Left renal cortex interstitium (tissue), 4 donors: ENCODE measurements around the gene MGAT4A. TPM values are rescaled to one million over a fixed set of nuclear protein-coding genes. Genes with fewer than 3 reads are reported as not detected.

Experiments used
- DNase-seq, 4 donors: peaks; one replicate each; pipeline ENCODE4 v3.0.0-alpha.2; 2013; ENCODE audit warnings: low read depth in 4 of 4, low spot score in 2 of 4, missing footprints in 1 of 4
- polyA plus RNA-seq, 4 donors: library from polyadenylated mRNA; unstranded; fragments of 120-200 nt; gene quantifications; one replicate each; pipeline ENCODE4 v1.2.1, GENCODE V29; 2013; ENCODE audit not compliant: insufficient read length in 4 of 4

Gene MGAT4A
- polyA plus RNA-seq, 4 donors: 23.1 to 35.9 (median 29.2) TPM

DNA sequence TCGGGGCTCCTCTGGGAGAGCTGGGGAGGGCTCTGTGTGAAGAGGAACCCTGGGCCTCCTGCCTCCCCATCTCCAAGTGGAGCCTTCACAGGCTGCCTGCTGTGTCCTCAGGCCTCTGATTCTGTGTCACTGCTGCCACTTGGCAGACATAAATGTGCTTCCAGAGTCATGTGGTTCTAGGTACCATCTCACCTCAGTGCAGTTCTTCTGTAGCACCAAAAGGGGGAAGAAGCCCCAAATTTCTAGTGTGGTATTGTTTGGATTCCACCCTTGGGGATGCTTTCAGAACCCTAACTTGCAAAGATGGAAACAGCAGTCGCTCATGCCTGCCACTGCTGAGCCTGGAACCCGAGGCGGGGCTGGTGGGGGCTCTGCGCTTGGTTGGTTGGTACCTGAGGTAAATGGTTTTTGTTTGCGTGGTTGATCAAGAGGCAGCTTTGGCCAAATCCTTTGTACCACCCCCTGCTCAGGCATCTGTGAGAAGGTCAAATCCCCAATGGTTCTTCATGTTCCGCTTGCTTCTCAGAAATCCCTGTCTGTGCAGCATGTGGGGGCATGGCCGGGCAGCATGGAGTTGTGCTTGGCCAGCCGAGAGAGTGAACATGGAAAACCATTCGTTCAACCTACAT is 150.2 kb downstream of the MGAT4A start:
- no peak for DNase-seq

GRCh38 chr2:98579926-98580325 is 151.0 kb downstream of the MGAT4A start:
- no peak for DNase-seq

GRCh38 chr2:98578231-98578630 is 152.7 kb downstream of the MGAT4A start:
- DNase-seq: no peak

DNA sequence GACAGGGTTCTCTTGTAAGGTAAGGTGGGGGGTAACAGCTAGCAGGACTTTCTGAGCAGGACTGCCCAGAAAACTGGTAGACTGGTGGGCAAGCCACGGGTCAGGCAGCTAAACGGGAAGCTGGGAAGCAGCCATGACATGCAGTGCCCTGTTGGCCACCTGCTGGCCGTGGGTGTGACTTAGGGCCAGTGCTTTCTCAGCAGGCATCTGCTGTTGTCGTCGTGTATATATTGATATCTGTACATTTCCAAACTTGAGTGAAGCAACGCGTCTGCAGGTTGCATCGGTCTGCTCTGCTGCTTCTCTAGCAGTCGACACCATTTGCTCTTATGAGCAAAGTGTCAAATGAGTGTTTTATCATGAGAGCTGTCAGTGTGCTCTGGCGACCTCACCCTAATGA is 153.6 kb downstream of the MGAT4A start:
- no peak for DNase-seq

- no peak for DNase-seq
Measured at GRCh38 chr2:98576666-98577312, 154.1 kb downstream of the MGAT4A start.

GRCh38 chr2:98573426-98573825 is 157.5 kb downstream of the MGAT4A start:
- no peak for DNase-seq

DNA sequence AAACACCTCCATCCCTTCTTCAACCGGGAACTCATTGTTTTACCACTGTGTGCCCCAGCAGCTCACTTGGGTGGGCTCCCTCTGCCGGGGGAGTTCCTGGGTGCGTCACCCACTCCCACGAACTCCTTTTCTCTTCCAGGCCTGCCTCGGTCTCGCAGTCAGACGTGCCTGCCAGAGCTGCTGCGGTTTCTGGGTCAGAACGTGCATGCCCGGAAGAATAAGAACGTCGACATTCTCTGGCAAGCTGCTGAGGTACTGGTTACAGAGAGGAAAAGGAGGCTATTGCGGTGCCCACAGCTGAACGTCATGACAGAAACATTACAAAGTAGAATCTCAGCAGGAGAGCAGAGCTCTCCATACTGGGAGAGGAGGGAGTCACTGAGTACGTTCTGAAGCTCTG is 158.3 kb downstream of the MGAT4A start:
- DNase-seq: no peak

- no peak for DNase-seq
Measured at GRCh38 chr2:98572211-98572610, 158.7 kb downstream of the MGAT4A start.

GRCh38 chr2:98571796-98572195 is 159.1 kb downstream of the MGAT4A start:
- no peak for DNase-seq

- DNase-seq: no peak
Measured at GRCh38 chr2:98571121-98571701, 159.7 kb downstream of the MGAT4A start.

GRCh38 chr2:98570356-98570755 is 160.6 kb downstream of the MGAT4A start:
- no peak for DNase-seq

DNA sequence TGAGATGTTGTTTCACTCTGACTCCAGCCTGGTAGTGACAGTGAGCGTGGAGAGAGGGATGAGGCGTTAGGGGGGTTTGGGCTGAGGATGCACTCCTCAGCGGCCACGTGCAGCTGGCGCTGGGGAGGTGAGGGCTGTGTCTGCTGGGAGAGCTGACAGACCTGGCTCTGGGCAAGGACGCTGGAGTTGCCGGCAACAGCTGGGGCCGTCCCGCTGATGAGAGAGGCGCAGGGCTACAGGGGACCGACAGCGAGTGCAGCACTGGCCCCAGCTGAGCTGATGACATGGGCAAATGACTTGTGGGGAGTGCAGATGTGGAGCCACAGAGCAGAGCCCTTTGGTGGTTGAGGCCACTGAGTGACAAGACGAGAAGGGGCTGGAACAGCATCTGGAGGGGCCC is 161.0 kb downstream of the MGAT4A start:
- no peak for DNase-seq

DNA sequence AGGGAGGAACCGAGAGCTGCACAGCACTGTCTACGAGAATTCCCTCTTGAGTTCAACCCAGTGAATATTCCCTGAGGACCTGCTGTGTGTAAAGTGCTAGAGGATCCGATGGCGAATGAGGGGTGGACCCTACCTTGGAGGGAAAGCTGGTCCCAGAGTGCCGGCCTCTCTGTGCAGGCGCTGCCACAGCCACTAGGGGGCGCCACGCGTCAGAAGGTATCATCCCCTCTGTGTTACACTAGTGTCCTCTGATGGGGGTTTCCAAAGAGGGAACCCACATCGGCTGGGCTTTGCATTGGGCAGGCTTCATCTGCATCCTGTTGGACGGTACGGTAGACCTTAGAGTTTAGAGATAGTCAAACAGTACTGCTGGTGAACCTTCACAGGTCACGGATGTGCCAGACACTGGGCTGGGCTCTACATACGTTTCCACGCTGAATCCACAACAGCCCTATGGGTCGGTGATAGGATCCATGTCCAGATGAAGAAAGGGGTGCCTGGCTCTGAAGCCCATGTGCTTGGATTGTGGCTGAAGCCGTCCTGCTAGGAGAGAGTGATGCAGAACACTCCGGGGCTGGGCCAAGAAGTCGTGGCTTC is 161.6 kb downstream of the MGAT4A start:
- DNase-seq: no peak

Other genes with a start within 250 kb of the MGAT4A start
- 10 to 100 TPM; 78.7 to 89.1 (median 81.3) TPM for gene COA5, start 122.6 kb downstream of the MGAT4A start, polyA plus RNA-seq
- 10 to 100 TPM; 66.1 to 80.6 (median 71.8) TPM for gene UNC50, start 122.5 kb downstream of the MGAT4A start, polyA plus RNA-seq
- 1 to 10 TPM; 2.7 to 3.7 (median 3.1) TPM for gene CRACDL, start 205.1 kb upstream of the MGAT4A start, polyA plus RNA-seq